GM23338 (cell line): ENCODE data around the gene CLDN6.
A peak's percentile ranks its signal among the peaks of the same experiment; 100 is the strongest.

Experiments used
- CREB1 ChIP-seq: fragments of 250-450 bp; sonication (Bioruptor Pico); IDR thresholded peaks from 2 replicates; pipeline ENCODE4 v1.5.0; 2020; ENCODE audit warnings: low read depth, mild to moderate bottlenecking, moderate library complexity
- CTCF ChIP-seq, 2 experiments: fragments of 200-600 bp in 1 of 2; sonication (generic) in 1 of 2; conservative IDR thresholded peaks; 2 replicates each; pipeline versions ENCODE4 v1.5.1 to v1.6.1; 2016 to 2017; ENCODE audit warnings: antibody characterized with exemption in 2 of 2, low read depth in 2 of 2, mild to moderate bottlenecking in 2 of 2, moderate library complexity in 1 of 2
- ETS1 ChIP-seq: IDR thresholded peaks from 2 replicates; pipeline ENCODE4 v1.6.1; 2016; ENCODE audit warnings: antibody characterized with exemption
- EZH2 ChIP-seq: fragments of 200-600 bp; sonication (generic); IDR thresholded peaks from one replicate; pipeline ENCODE4 v1.8.0; 2017; ENCODE audit warnings: antibody characterized with exemption, mild to moderate bottlenecking, low read depth; ENCODE audit not compliant: unreplicated experiment
- EZH2phosphoT487 ChIP-seq: fragments of 200-600 bp; sonication (generic); IDR thresholded peaks from one replicate; pipeline ENCODE4 v1.8.1; 2018; ENCODE audit warnings: antibody characterized with exemption; ENCODE audit not compliant: unreplicated experiment
- JUNB ChIP-seq: IDR thresholded peaks from one replicate; pipeline ENCODE4 v1.6.1; 2016; ENCODE audit warnings: antibody characterized with exemption; ENCODE audit not compliant: unreplicated experiment
- NANOG ChIP-seq: IDR thresholded peaks from 2 replicates; pipeline ENCODE4 v1.6.1; 2016; ENCODE audit warnings: antibody characterized with exemption, borderline replicate concordance
- POLR2AphosphoS5 ChIP-seq: IDR thresholded peaks from 2 replicates; pipeline ENCODE4 v1.6.1; 2016; ENCODE audit warnings: antibody characterized with exemption, low read depth
- REST ChIP-seq: IDR thresholded peaks from one replicate; pipeline ENCODE4 v1.6.1; 2018; ENCODE audit warnings: antibody characterized with exemption; ENCODE audit not compliant: unreplicated experiment
- STAT1 ChIP-seq: IDR thresholded peaks from one replicate; pipeline ENCODE4 v1.6.1; 2016; ENCODE audit warnings: antibody characterized with exemption; ENCODE audit not compliant: unreplicated experiment
- ZNF331 ChIP-seq: fragments of 250-450 bp; sonication (Bioruptor Pico); IDR thresholded peaks from 2 replicates; pipeline ENCODE4 v1.5.0; 2020; ENCODE audit warnings: low read depth, mild to moderate bottlenecking, moderate library complexity

GRCh38 chr16:2983706-2984136 lies 34.3 kb downstream of the CLDN6 start:
- TF ChIP-seq CTCF (conservative IDR thresholded peaks at IDR 0.05; ENCODE audit: low read depth in 2 of 2) (peak; percentile 77 to 86), CREB1 (no peak; the same call in 1 of the 2 replicates), EZH2 (no peak), POLR2AphosphoS5 (0 out of 2 replicates have a peak, but pooled peaks have one; percentile 26), REST (no peak), ZNF331 (no peak), JUNB (no peak), ETS1 (no peak), NANOG (no peak), EZH2phosphoT487 (no peak), STAT1 (no peak)
